Astrocyte (in vitro differentiated cells and primary cell): ENCODE measurements around the gene PRKAG2.

Experiments used
- CTCF ChIP-seq: IDR thresholded peaks from 2 replicates; pipeline ENCODE4 v1.5.1; 2011; ENCODE audit warnings: low read depth, mild to moderate bottlenecking, inconsistent platforms, low read length, moderate library complexity; ENCODE audit not compliant: insufficient read depth
- EZH2 ChIP-seq: IDR thresholded peaks from 2 replicates; pipeline ENCODE4 v1.6.1; 2012; ENCODE audit warnings: mild to moderate bottlenecking, low read length, inconsistent platforms; ENCODE audit not compliant: insufficient read depth

GRCh38 chr7:151905766-151906165 lies 28.9 kb upstream of the PRKAG2 start:
- TF ChIP-seq CTCF = no peak
- TF ChIP-seq EZH2 = no peak
